Inflammatory macrophage treated with lipopolysaccharide for 1 hour (primary cell): ENCODE results near the gene IP6K1.
"Not testable (repeated sequence)": the region's sequence is repeated elsewhere in the genome, so short reads cannot be mapped to it uniquely, and the experiment has no call there.

Experiments
- DNase-seq, 2 donors: peaks; one replicate each; pipeline ENCODE4 v3.0.0-alpha.2; 2020 to 2022

The IP6K1 gene

GRCh38 chr3:49706456-49707112 is 79.8 kb downstream of the IP6K1 start:
- DNase-seq, result no peak

- DNase-seq, result no peak
These were observed 80.9 kb downstream of the IP6K1 start for GRCh38 chr3:49705390-49705960.

GRCh38 chr3:49704629-49705028 is 81.7 kb downstream of the IP6K1 start:
- DNase-seq, result no peak

- DNase-seq, result no peak
These were observed 82.4 kb downstream of the IP6K1 start for GRCh38 chr3:49703956-49704355.

GRCh38 chr3:49703443-49703927 is 82.9 kb downstream of the IP6K1 start:
- peak; percentile 52 to 70 for DNase-seq

- DNase-seq, result no peak
These were observed 83.7 kb downstream of the IP6K1 start for GRCh38 chr3:49702672-49703071.

- no peak for DNase-seq
These were observed 84.8 kb downstream of the IP6K1 start for GRCh38 chr3:49701388-49702077.

- no peak for DNase-seq
These were observed 85.8 kb downstream of the IP6K1 start for GRCh38 chr3:49700453-49701128.

- no peak for DNase-seq
These were observed 86.3 kb downstream of the IP6K1 start for GRCh38 chr3:49700014-49700413.

GRCh38 chr3:49699281-49699979 is 86.9 kb downstream of the IP6K1 start:
- DNase-seq, result no peak

GRCh38 chr3:49695350-49696015 is 90.9 kb downstream of the IP6K1 start:
- not testable (repeated sequence) for DNase-seq

- not testable (repeated sequence) for DNase-seq
These were observed 91.8 kb downstream of the IP6K1 start for GRCh38 chr3:49694409-49695070.

GRCh38 chr3:49691481-49691880 is 94.9 kb downstream of the IP6K1 start:
- DNase-seq, result not testable (repeated sequence)

GRCh38 chr3:49690856-49691255 is 95.5 kb downstream of the IP6K1 start:
- not testable (repeated sequence) for DNase-seq

GRCh38 chr3:49689908-49690624 is 96.3 kb downstream of the IP6K1 start:
- not testable (repeated sequence) for DNase-seq

GRCh38 chr3:49689046-49689907 is 97.1 kb downstream of the IP6K1 start, which contains the start of the genes MST1 and RNF123:
Gene MST1, minus strand, starts transcription at chr3:49689474. Its CDS starts 783 bp downstream, at chr3:49688691.
Gene RNF123, plus strand, starts transcription at chr3:49689557. Its CDS starts 1,609 bp downstream, at chr3:49691166.
- peak; percentile 77 to 93 for DNase-seq

- DNase-seq, result not testable (repeated sequence)
These were observed 97.8 kb downstream of the IP6K1 start for GRCh38 chr3:49688338-49689045.

- not testable (repeated sequence) for DNase-seq
These were observed 98.9 kb downstream of the IP6K1 start for GRCh38 chr3:49687424-49687795.
